ENCODE data around the gene MAPKAP1.

GRCh38 chr9:125425170-125425897, 281.7 kb downstream of the MAPKAP1 start:
- TF ChIP-seq CTCF (IDR thresholded peaks at IDR 0.05) (no peak), POLR2A (IDR thresholded peaks at IDR 0.05) (no peak)
